Astrocyte (in vitro differentiated cells and primary cell): Measurements from ENCODE around the gene IMP4. TPM values are rescaled to one million over a fixed set of nuclear protein-coding genes. Genes with fewer than 3 reads are reported as not detected.

Experiments used
- DNase-seq: peaks from one replicate; pipeline ENCODE4 v3.0.0-alpha.2; 2010; ENCODE audit warnings: low read depth
- FAIRE-seq: peaks from 2 replicates; lab custom pipeline; 2011; peaks lifted over from hg19 to GRCh38; lab: Jason Lieb, UNC
- H2AFZ ChIP-seq: 2 replicates; pipeline ENCODE4 v1.6.0; 2012; ENCODE audit warnings: low read depth, low read length, inconsistent platforms
- H3K27ac ChIP-seq: 2 replicates; pipeline ENCODE4 v1.5.1; 2011; ENCODE audit warnings: low read depth, low read length, inconsistent platforms
- H3K27me3 ChIP-seq: 2 replicates; pipeline ENCODE4 v1.6.0; 2011; ENCODE audit warnings: low read length, inconsistent platforms; ENCODE audit not compliant: insufficient read depth
- H3K36me3 ChIP-seq: 2 replicates; pipeline ENCODE4 v1.5.1; 2011; ENCODE audit warnings: low read length, inconsistent platforms; ENCODE audit not compliant: insufficient read depth
- H3K4me1 ChIP-seq: 2 replicates; pipeline ENCODE4 v1.5.1; 2011; ENCODE audit warnings: low read length, inconsistent platforms; ENCODE audit not compliant: insufficient read depth
- H3K4me2 ChIP-seq: 2 replicates; pipeline ENCODE4 v1.6.0; 2012; ENCODE audit warnings: low read length, inconsistent platforms
- H3K4me3 ChIP-seq: 2 replicates; pipeline ENCODE4 v1.5.1; 2011; ENCODE audit warnings: low read depth, mild to moderate bottlenecking, low read length, inconsistent platforms; ENCODE audit not compliant: insufficient read depth
- H3K79me2 ChIP-seq: 2 replicates; pipeline ENCODE4 v1.6.0; 2012; ENCODE audit warnings: mild to moderate bottlenecking, low read length, inconsistent platforms; ENCODE audit not compliant: insufficient read depth
- H3K9ac ChIP-seq: 2 replicates; pipeline ENCODE4 v1.6.0; 2012; ENCODE audit warnings: mild to moderate bottlenecking, low read length, inconsistent platforms
- H3K9me3 ChIP-seq: 2 replicates; pipeline ENCODE4 v1.5.1; 2012; ENCODE audit warnings: low read depth, mild to moderate bottlenecking, low read length, inconsistent platforms; ENCODE audit not compliant: insufficient read depth
- H4K20me1 ChIP-seq: 2 replicates; pipeline ENCODE4 v1.6.0; 2012; ENCODE audit warnings: low read length, inconsistent platforms; ENCODE audit not compliant: insufficient read depth
- H3K27ac Mint-ChIP-seq: one replicate; pipeline ENCODE4 v1.8.0; 2021; ENCODE audit warnings: mild to moderate bottlenecking, mixed read lengths; ENCODE audit not compliant: unreplicated experiment
- H3K27me3 Mint-ChIP-seq: one replicate; pipeline ENCODE4 v1.8.0; 2021; ENCODE audit warnings: low read depth, mixed read lengths; ENCODE audit not compliant: unreplicated experiment
- H3K36me3 Mint-ChIP-seq: one replicate; pipeline ENCODE4 v1.8.0; 2021; ENCODE audit warnings: low read depth, mixed read lengths; ENCODE audit not compliant: unreplicated experiment
- H3K4me1 Mint-ChIP-seq: one replicate; pipeline ENCODE4 v1.8.0; 2021; ENCODE audit warnings: low read depth, mixed read lengths; ENCODE audit not compliant: unreplicated experiment
- H3K4me3 Mint-ChIP-seq: one replicate; pipeline ENCODE4 v1.8.0; 2021; ENCODE audit warnings: mild to moderate bottlenecking, moderate library complexity, mixed read lengths; ENCODE audit not compliant: unreplicated experiment
- H3K9me3 Mint-ChIP-seq: one replicate; pipeline ENCODE4 v1.8.0; 2021; ENCODE audit warnings: mild to moderate bottlenecking, mixed read lengths; ENCODE audit not compliant: unreplicated experiment
- CTCF ChIP-seq: IDR thresholded peaks from 2 replicates; pipeline ENCODE4 v1.5.1; 2011; ENCODE audit warnings: low read depth, mild to moderate bottlenecking, inconsistent platforms, low read length, moderate library complexity; ENCODE audit not compliant: insufficient read depth
- EZH2 ChIP-seq: IDR thresholded peaks from 2 replicates; pipeline ENCODE4 v1.6.1; 2012; ENCODE audit warnings: mild to moderate bottlenecking, low read length, inconsistent platforms; ENCODE audit not compliant: insufficient read depth
- total RNA-seq: library from RNA; stranded (reverse); gene quantifications from 2 replicates; pipeline ENCODE4 v1.2.1, GENCODE V29; 2021

Gene IMP4
- total RNA-seq, 1 donor from 2014 or later, result 65.5 TPM

GRCh38 chr2:130393318-130393910 lies 50.7 kb downstream of the IMP4 start:
- Mint-ChIP-seq H3K27ac (peak overlapping the region; percentile 62), H3K27me3 (no peaks in the 10 kb centered on the region), H3K36me3 (no peaks in the 10 kb centered on the region), H3K9me3 (no peaks in the 10 kb centered on the region), H3K4me1 (peaks cover 14% of the 10 kb centered on the region), H3K4me3 (peak overlapping the region; percentile 62)
- Histone ChIP-seq H3K4me1 (peaks cover 5% of the 10 kb centered on the region), H3K36me3 (no peaks in the 10 kb centered on the region), H3K9ac (no peak overlapping the region), H3K27ac (no peak overlapping the region), H3K9me3 (no peaks in the 10 kb centered on the region), H3K4me3 (no peak overlapping the region), H3K79me2 (no peaks in the 10 kb centered on the region), H4K20me1 (no peaks in the 10 kb centered on the region), H2AFZ (no peak overlapping the region), H3K4me2 (no peak overlapping the region), H3K27me3 (no peaks in the 10 kb centered on the region)
- FAIRE-seq (no peak), DNase-seq (peak; percentile 23)
- TF ChIP-seq EZH2 (no peak), CTCF (no peak)

Other genes with a start within 250 kb of the IMP4 start
- gene POTEF, start 213.7 kb upstream of the IMP4 start, total RNA-seq, result 2.1 and 2.3 TPM in 2 replicates
- gene CCDC74B, start 197.8 kb upstream of the IMP4 start, total RNA-seq, result 3.0 and 3.7 TPM in 2 replicates
- gene SMPD4, start 161.3 kb upstream of the IMP4 start, total RNA-seq, result 60.1 and 66.3 TPM in 2 replicates
- 232 and 234 TPM in 2 replicates for gene MZT2B, start 160.6 kb upstream of the IMP4 start, total RNA-seq
- gene TUBA3E, start 144.5 kb upstream of the IMP4 start, total RNA-seq, result not detected in 2 replicates
- gene PTPN18, start 13.2 kb downstream of the IMP4 start, total RNA-seq, result 9.9 and 10.4 TPM in 2 replicates
- gene POTEI, start 166.4 kb downstream of the IMP4 start, total RNA-seq, result 0.32 and 0.50 TPM in 2 replicates
- not detected in 2 replicates for gene CFC1B, start 178.3 kb downstream of the IMP4 start, total RNA-seq